ENCODE measurements around the gene USP2. TPM values are rescaled to one million over a fixed set of nuclear protein-coding genes. Genes with fewer than 3 reads are reported as not detected.

Gene USP2
- total RNA-seq, 2 donors from 2014 or later = 0.68 to 2.1 TPM

DNA sequence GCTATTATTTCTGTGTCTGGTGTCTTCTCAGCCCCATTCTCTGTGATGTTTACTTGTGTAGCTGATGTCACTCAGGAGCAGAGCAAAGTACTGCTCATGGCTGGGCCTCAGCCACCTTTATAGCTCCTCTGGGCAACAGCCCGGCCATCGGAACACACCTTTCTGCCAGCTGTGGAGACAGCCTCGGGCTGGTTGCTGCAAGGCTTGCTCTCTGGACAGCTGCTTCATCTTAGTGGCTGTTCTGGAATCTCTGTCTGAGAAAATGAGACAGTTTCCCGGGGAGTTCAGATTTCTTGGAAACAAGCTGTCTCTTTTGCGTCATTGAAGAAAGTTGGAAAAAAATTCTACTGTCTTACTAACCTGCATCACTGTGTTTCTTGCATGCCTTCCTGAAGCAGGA, 21.5 kb upstream of the USP2 start:
- Histone ChIP-seq H3K4me1 (ENCODE audit: control insufficient read depth in 1 of 2, low read depth in 2 of 2) (no peaks in the 10 kb centered on the region), H3K36me3 (no peaks in the 10 kb centered on the region), H3K27ac (no peak overlapping the region), H3K4me3 (no peak overlapping the region), H3K9me3 (peaks cover 13% of the 10 kb centered on the region), H3K27me3 (replicated peaks; ENCODE audit: insufficient read depth) (no peaks in the 10 kb centered on the region)
- no peak for TF ChIP-seq CTCF (IDR thresholded peaks at IDR 0.05)
- DNase-seq (ENCODE audit: low spot score) (no peak), ATAC-seq (ENCODE audit: insufficient number of reproducible peaks, low FRiP score, low read depth) (no peak)

DNA sequence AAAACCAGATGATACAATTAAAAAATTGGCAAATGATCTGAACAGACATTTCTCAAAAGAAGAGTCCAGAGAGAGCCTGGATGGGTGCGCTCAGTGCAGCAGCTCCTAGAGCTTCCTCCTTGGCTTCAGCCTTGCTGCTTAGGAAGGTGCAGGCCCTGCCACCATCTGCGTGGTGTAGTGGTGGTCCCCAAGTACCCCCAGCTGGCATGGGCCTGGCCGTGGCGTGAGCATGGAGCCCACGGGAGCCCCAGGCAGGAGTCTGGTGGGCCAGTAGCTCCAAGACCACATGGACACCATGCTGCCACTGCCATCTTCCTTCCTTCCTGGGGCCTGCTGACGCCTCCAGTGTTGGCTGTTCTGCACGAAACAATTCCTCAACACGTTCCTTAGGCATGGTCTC, 21.0 kb upstream of the USP2 start:
- no peak for TF ChIP-seq CTCF (IDR thresholded peaks at IDR 0.05)
- no peak for DNase-seq (ENCODE audit: low spot score)
- no peaks in the 10 kb centered on the region for H3K27me3 ChIP-seq (replicated peaks; ENCODE audit: insufficient read depth)
- no peak overlapping the region for H3K4me3 ChIP-seq
- no peak overlapping the region for H3K27ac ChIP-seq
- ATAC-seq (ENCODE audit: insufficient number of reproducible peaks, low FRiP score, low read depth) = no peak
- peaks cover 14% of the 10 kb centered on the region for H3K9me3 ChIP-seq
- no peaks in the 10 kb centered on the region for H3K4me1 ChIP-seq (ENCODE audit: control insufficient read depth in 1 of 2, low read depth in 2 of 2)
- no peaks in the 10 kb centered on the region for H3K36me3 ChIP-seq

- ATAC-seq (ENCODE audit: insufficient number of reproducible peaks, low FRiP score, low read depth) = no peak
- no peak overlapping the region for H3K4me3 ChIP-seq
- H3K9me3 ChIP-seq = peaks cover 14% of the 10 kb centered on the region
- TF ChIP-seq CTCF (IDR thresholded peaks at IDR 0.05) = no peak
- no peaks in the 10 kb centered on the region for H3K4me1 ChIP-seq (ENCODE audit: control insufficient read depth in 1 of 2, low read depth in 2 of 2)
- H3K36me3 ChIP-seq = no peaks in the 10 kb centered on the region
- no peak overlapping the region for H3K27ac ChIP-seq
- DNase-seq (ENCODE audit: low spot score) = no peak
- H3K27me3 ChIP-seq (replicated peaks; ENCODE audit: insufficient read depth) = no peaks in the 10 kb centered on the region
These were observed 19.4 kb upstream of the USP2 start for GRCh38 chr11:119400860-119401259.

GRCh38 chr11:119397740-119398139, 16.2 kb upstream of the USP2 start:
- Histone ChIP-seq H3K27me3 (replicated peaks; ENCODE audit: insufficient read depth) (no peaks in the 10 kb centered on the region), H3K4me3 (no peak overlapping the region), H3K4me1 (ENCODE audit: control insufficient read depth in 1 of 2, low read depth in 2 of 2) (no peaks in the 10 kb centered on the region), H3K36me3 (no peaks in the 10 kb centered on the region), H3K27ac (no peak overlapping the region), H3K9me3 (peaks cover 14% of the 10 kb centered on the region)
- no peak for ATAC-seq (ENCODE audit: insufficient number of reproducible peaks, low FRiP score, low read depth)
- no peak for TF ChIP-seq CTCF (IDR thresholded peaks at IDR 0.05)
- no peak for DNase-seq (ENCODE audit: low spot score)

- H3K36me3 ChIP-seq = no peaks in the 10 kb centered on the region
- H3K4me1 ChIP-seq (ENCODE audit: control insufficient read depth in 1 of 2, low read depth in 2 of 2) = no peaks in the 10 kb centered on the region
- H3K9me3 ChIP-seq = peaks cover 14% of the 10 kb centered on the region
- DNase-seq (ENCODE audit: low spot score) = no peak
- no peak for TF ChIP-seq CTCF (IDR thresholded peaks at IDR 0.05)
- no peak overlapping the region for H3K4me3 ChIP-seq
- no peaks in the 10 kb centered on the region for H3K27me3 ChIP-seq (replicated peaks; ENCODE audit: insufficient read depth)
- ATAC-seq (ENCODE audit: insufficient number of reproducible peaks, low FRiP score, low read depth) = no peak
- no peak overlapping the region for H3K27ac ChIP-seq
These were observed 15.3 kb upstream of the USP2 start for GRCh38 chr11:119396835-119397234.
